K562 (cell line): Measurements from ENCODE around the gene RPS17. TPM values are rescaled to one million over a fixed set of nuclear protein-coding genes. Genes with fewer than 3 reads are reported as not detected.

Source experiments
- ATAC-seq: fragments of 200-7000 bp; cut with Tn5 transposase; 3 replicates; pipeline ENCODE4 v1.9.1; 2020; ENCODE audit warnings: moderate library complexity
- BruUV-seq: library from RNA; stranded (reverse); fragments of 400-500 nt; replicated peaks from 2 replicates; lab custom pipeline; 2021; lab: Mats Ljungman, UMichigan
- CTCF ChIA-PET: fragments of 300-600 bp; formaldehyde crosslinking; extraction: SDS; loops from one replicate; lab custom pipeline; 2021; ENCODE audit warnings: low intra/inter-chr PET ratio; lab: Yijun Ruan, JAX
- POLR2A ChIA-PET: fragments of 300-600, 350-650 bp; sonication (Branson Sonifier 250); formaldehyde crosslinking; extraction: SDS; loops from one replicate; lab custom pipeline; 2021; ENCODE audit warnings: antibody characterized with exemption, inconsistent platforms; lab: Yijun Ruan, JAX
- DNase-seq, 4 experiments: peaks; one replicate each; pipeline versions ENCODE4 v3.0.0 to v3.0.0-alpha.2; 2011 to 2018; ENCODE audit warnings: low spot score in 3 of 4, mixed read lengths in 3 of 4; ENCODE audit errors: extremely low read depth in 1 of 4
- FAIRE-seq: peaks from 2 replicates; lab custom pipeline; 2011; peaks lifted over from hg19 to GRCh38; lab: Jason Lieb, UNC
- H2AFZ ChIP-seq: 2 replicates; pipeline ENCODE4 v1.6.0; 2011; ENCODE audit warnings: low read depth, low read length, control low read depth, inconsistent platforms
- H3K27ac ChIP-seq: fragments of 200-600 bp; 3 replicates; pipeline ENCODE4 v1.8.0; 2011; ENCODE audit warnings: low read depth, mild to moderate bottlenecking, control low read depth, inconsistent platforms, low read length, moderate library complexity, mixed read lengths; ENCODE audit errors: extremely low read depth
- H3K27me3 ChIP-seq, 2 experiments: fragments of 300-600 bp in 1 of 2; 2 replicates in 1 of 2; 3 replicates in 1 of 2; pipeline versions ENCODE4 v1.6.0 to v1.8.0; 2011; ENCODE audit warnings: inconsistent platforms in 2 of 2, low read length in 2 of 2, mild to moderate bottlenecking in 1 of 2, mixed read lengths in 1 of 2, moderate library complexity in 1 of 2; ENCODE audit not compliant: control insufficient read depth in 2 of 2, insufficient read depth in 2 of 2
- H3K36me3 ChIP-seq: fragments of 300-600 bp; 3 replicates; pipeline ENCODE4 v1.8.0; 2011; ENCODE audit warnings: mild to moderate bottlenecking, low read length, inconsistent platforms; ENCODE audit not compliant: control insufficient read depth, insufficient read depth
- H3K4me1 ChIP-seq, 2 experiments: fragments of 200-600 bp in 1 of 2; replicated peaks in 1 of 2; 2 replicates in 1 of 2; 3 replicates in 1 of 2; pipeline versions ENCODE4 v1.5.1 to v1.8.0; 2011; ENCODE audit warnings: inconsistent platforms in 2 of 2, low read length in 2 of 2, mild to moderate bottlenecking in 1 of 2, mixed read lengths in 1 of 2, moderate library complexity in 1 of 2; ENCODE audit not compliant: control insufficient read depth in 2 of 2, insufficient read depth in 2 of 2
- H3K4me2 ChIP-seq: 2 replicates; pipeline ENCODE4 v1.6.1; 2011; ENCODE audit warnings: low read length, control low read depth, inconsistent platforms, mixed read lengths; ENCODE audit not compliant: insufficient read depth
- H3K4me3 ChIP-seq: fragments of 200-600 bp; sonication (generic), shearing (Covaris generic); 2 replicates; pipeline ENCODE4 v1.5.1; 2016; ENCODE audit warnings: control low read depth, inconsistent platforms
- H3K79me2 ChIP-seq: fragments of 200-600 bp; 3 replicates; pipeline ENCODE4 v1.8.0; 2011; ENCODE audit warnings: low read length, inconsistent platforms; ENCODE audit not compliant: control insufficient read depth, insufficient read depth
- H3K9ac ChIP-seq, 2 experiments: 2 replicates each; pipeline versions ENCODE4 v1.6.0 to v1.6.1; 2011; ENCODE audit warnings: low read depth in 2 of 2, low read length in 2 of 2, control low read depth in 1 of 2, inconsistent platforms in 1 of 2, mild to moderate bottlenecking in 1 of 2, mixed read lengths in 1 of 2; ENCODE audit not compliant: insufficient read depth in 1 of 2
- H3K9me1 ChIP-seq: one replicate; pipeline ENCODE4 v1.6.0; 2011; ENCODE audit warnings: inconsistent platforms, mild to moderate bottlenecking, low read length, moderate library complexity; ENCODE audit not compliant: control insufficient read depth, insufficient read depth
- H3K9me3 ChIP-seq: replicated peaks from 2 replicates; pipeline ENCODE4 v1.5.1; 2011; ENCODE audit warnings: low read depth, low read length, inconsistent platforms; ENCODE audit not compliant: control insufficient read depth, insufficient read depth
- H4K20me1 ChIP-seq: replicated peaks from 2 replicates; pipeline ENCODE4 v1.6.1; 2011; ENCODE audit warnings: low read length, inconsistent platforms, mixed read lengths; ENCODE audit not compliant: control insufficient read depth, insufficient read depth
- BCOR ChIP-seq: fragments of 450-650 bp; IDR thresholded peaks from 2 replicates; pipeline ENCODE4 v1.6.1; 2016
- BRD9 ChIP-seq: fragments of 450-650 bp; IDR thresholded peaks from 2 replicates; pipeline ENCODE4 v1.6.1; 2018; ENCODE audit warnings: low read depth; ENCODE audit not compliant: partially characterized antibody
- CAMTA2 ChIP-seq: fragments of 250-450 bp; sonication (Bioruptor Pico); conservative IDR thresholded peaks from 2 replicates; pipeline ENCODE4 v1.5.1; 2022
- COPS2 ChIP-seq: fragments of 450-650 bp; conservative IDR thresholded peaks from 2 replicates; pipeline ENCODE4 v1.6.1; 2016; ENCODE audit warnings: mild to moderate bottlenecking, moderate library complexity
- NFATC3 ChIP-seq: fragments of 450-650 bp; IDR thresholded peaks from 2 replicates; pipeline ENCODE4 v1.6.1; 2017; ENCODE audit warnings: mild to moderate bottlenecking
- NONO ChIP-seq, 2 experiments: fragments of 200-400 bp in 1 of 2; fragments of 450-650 bp in 1 of 2; formaldehyde crosslinking in 1 of 2; IDR thresholded peaks; 2 replicates each; pipeline ENCODE4 v1.6.1; 2017; ENCODE audit warnings: low read depth in 2 of 2, mild to moderate bottlenecking in 2 of 2, moderate library complexity in 2 of 2, low read length in 1 of 2
- SMAD1 ChIP-seq: fragments of 150-350 bp; IDR thresholded peaks from 2 replicates; pipeline ENCODE4 v1.6.1; 2014; ENCODE audit warnings: low read length, low read depth; ENCODE audit not compliant: partially characterized antibody
- SMARCC2 ChIP-seq: fragments of 450-650 bp; IDR thresholded peaks from 2 replicates; pipeline ENCODE4 v1.6.1; 2017; ENCODE audit warnings: antibody characterized with exemption, moderate library complexity, mild to moderate bottlenecking, low read depth
- SREBF2 ChIP-seq: sonication (generic); formaldehyde crosslinking; IDR thresholded peaks from 2 replicates; pipeline ENCODE4 v1.4.0; 2020; ENCODE audit warnings: mild to moderate bottlenecking, missing genetic modification reagents
- ZNF507 ChIP-seq: conservative IDR thresholded peaks from 2 replicates; pipeline ENCODE4 v1.6.1; 2017; ENCODE audit warnings: missing genetic modification characterization, missing compliant biosample characterization
- ZNF76 ChIP-seq: fragments of 250-450 bp; sonication (Bioruptor Pico); IDR thresholded peaks from 2 replicates; pipeline ENCODE4 v1.4.0; 2020; ENCODE audit warnings: mild to moderate bottlenecking, moderate library complexity, borderline replicate concordance
- WGBS: fragments of 100-300 bp; shearing (Covaris generic); methylation state at CpG from one replicate; pipeline ENCODE4 v1.1.6; 2016; ENCODE audit warnings: low coverage, mixed read lengths; ENCODE audit not compliant: insufficient coverage; ENCODE audit errors: missing lambda C conversion rate; 5-methylcytosine and 5-hydroxymethylcytosine counted together
- in situ Hi-C: fragments of 300-500 bp; cut with MboI; formaldehyde crosslinking; loops from 4 replicates; pipeline ENCODE4 v1.15.0; 2018; ENCODE audit warnings: inconsistent platforms, mixed read lengths
- intact Hi-C: fragments of 100-400 bp; cut with micrococcal nuclease; formaldehyde crosslinking; loops from 2 replicates; pipeline ENCODE4 v1.14.2; 2022
- polyA plus RNA-seq, 8 experiments: library from polyadenylated mRNA; depleted of rRNA in 4 of 8; stranded (reverse) in 5 of 8; unstranded in 3 of 8; fragments of >200 nt; fragmentation: Nextera tagmentation in 2 of 8; fragmentation: Illumina TruSeq in 1 of 8; extraction: Ambion mirVana in 2 of 8; extraction: Trizol in 1 of 8; gene quantifications; 2 replicates each; pipeline versions ENCODE4 v1.2.1 to v1.2.3, GENCODE V29; 2011 to 2014; ENCODE audit warnings: inconsistent platforms in 1 of 8, missing spikeins in 1 of 8
- total RNA-seq, 7 experiments: library from RNA; depleted of rRNA in 6 of 7; stranded (reverse); fragments of >200 nt in 6 of 7; fragmentation: Illumina TruSeq in 2 of 7; extraction: Trizol in 2 of 7; gene quantifications; 2 replicates each; pipeline versions ENCODE4 v1.2.1 to v1.2.3, GENCODE V29; 2011 to 2021; ENCODE audit warnings: low replicate concordance in 1 of 7
- TF ChIP-seq, protein P1 (sequence below): IDR thresholded peaks from 2 replicates; pipeline ENCODE4 v1.6.1; 2014; ENCODE audit warnings: antibody characterized with exemption

RPS17 gene
- total and polyA plus RNA-seq, 9 of the 15 experiments (the other 6 are each of a cell fraction or from before 2014, with no cell fraction given): 1,988 to 6,515 (median 5,229) TPM

DNA sequence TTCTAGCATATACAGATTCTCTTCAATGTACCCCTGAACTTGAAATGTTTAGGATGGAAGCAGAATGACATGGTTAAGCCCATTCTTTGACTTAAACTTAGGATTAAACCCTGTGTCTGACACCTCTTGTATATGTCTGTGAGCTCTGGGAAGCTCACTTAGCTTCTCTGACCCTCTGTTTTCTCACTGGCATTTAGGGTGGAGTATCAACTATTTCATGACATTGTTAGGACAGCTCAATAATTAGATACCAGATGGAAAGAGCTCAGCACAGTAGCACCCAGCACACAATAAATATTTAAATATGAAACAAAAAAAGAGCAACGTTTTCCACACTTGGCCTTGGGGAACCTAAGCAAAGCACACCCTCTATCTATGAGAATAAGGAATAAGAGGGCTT lies 18.2 kb upstream of the RPS17 start:
- no peak overlapping the region for H3K9ac ChIP-seq
- CTCF ChIA-PET: no interaction called here
- DNase-seq (no peak), FAIRE-seq (no peak)
- H3K79me2 ChIP-seq: no peaks in the 10 kb centered on the region
- H3K9me3 ChIP-seq: no peaks in the 10 kb centered on the region
- H3K27ac ChIP-seq: no peak overlapping the region
- H3K36me3 ChIP-seq: peaks cover 55% of the 10 kb centered on the region
- H3K4me1 ChIP-seq: no peaks in the 10 kb centered on the region
- TF ChIP-seq NONO (IDR thresholded peaks at IDR 0.05; ENCODE audit: low read depth in 2 of 2, low read length in 1 of 2) (no peak), ZNF507 (tag) (no peak), CAMTA2 (CRISPR knock-in tag) (no peak), BRD9 (no peak)
- TF ChIP-seq, all 486 proteins: peak for 0
- H3K27me3 ChIP-seq: no peaks in the 10 kb centered on the region
- no peaks in the 10 kb centered on the region for H3K9me1 ChIP-seq
- POLR2A ChIA-PET: interaction anchor here (12.0 kb wide), 1 partner anchor 18 kb away, joined by 95 read pairs; the partner anchor contains the start of gene RPS17
- H3K4me2 ChIP-seq: no peak overlapping the region
- WGBS: 4% methylated on average over 1 of the region's 1 CpG
- no peak for ATAC-seq
- intact Hi-C loops (no loop called here), in situ Hi-C loops (no loop called here)
- H4K20me1 ChIP-seq: no peaks in the 10 kb centered on the region; the same call in 1 of the 2 replicates
- H3K4me3 ChIP-seq: no peak overlapping the region
- BruUV-seq: no TSS peak
- H2AFZ ChIP-seq: no peak overlapping the region

DNA sequence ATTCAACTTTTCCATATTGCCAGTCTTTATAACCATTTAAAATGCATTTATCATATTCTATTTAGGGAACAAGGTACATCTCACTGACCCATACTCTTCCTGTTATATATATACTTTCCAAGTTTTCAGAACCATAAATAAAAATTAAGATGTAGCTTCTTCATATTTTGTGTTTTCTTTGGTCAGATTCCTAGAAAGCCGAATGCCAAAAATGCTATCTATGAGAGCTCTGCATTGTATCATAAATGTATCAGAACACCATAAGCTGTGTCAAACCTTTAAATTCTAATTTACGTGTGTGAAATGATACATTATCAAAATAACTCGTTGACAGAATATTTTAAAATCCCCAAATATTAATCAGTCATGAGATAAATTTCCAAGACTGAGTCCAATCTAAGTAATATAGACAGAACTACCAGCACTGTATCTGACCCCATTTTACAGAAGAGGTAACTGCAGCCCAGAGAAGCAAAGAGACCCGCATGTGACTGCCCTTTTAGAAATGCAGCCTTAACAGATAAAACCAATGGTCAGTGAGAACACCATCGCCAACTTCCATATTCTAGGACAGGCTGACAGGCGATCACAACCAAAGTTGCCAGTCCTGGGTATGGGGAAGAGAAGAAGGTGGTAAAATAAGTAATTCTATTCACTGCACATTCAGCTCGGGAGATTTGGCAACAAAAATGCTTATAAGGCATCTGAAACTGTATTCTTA lies 16.2 kb upstream of the RPS17 start:
- POLR2A ChIA-PET: interaction anchor here (0.6 to 12.0 kb wide), 3 partner anchors 16 to 120 kb away, joined by 3 to 95 read pairs (median 3); partner anchors contain the start of gene RPS17
- no peak overlapping the region for H3K4me3 ChIP-seq
- 71% methylated on average over 7 of the region's 7 CpGs for WGBS
- no peaks in the 10 kb centered on the region for H3K27me3 ChIP-seq
- H3K9ac ChIP-seq: no peak overlapping the region
- intact Hi-C loops (no loop called here), in situ Hi-C loops (no loop called here)
- no peaks in the 10 kb centered on the region; the same call in 1 of the 2 replicates for H4K20me1 ChIP-seq
- H3K4me2 ChIP-seq: no peak overlapping the region
- peaks cover 71% of the 10 kb centered on the region for H3K36me3 ChIP-seq
- no peaks in the 10 kb centered on the region; a peak in 1 of 5 replicates for H3K4me1 ChIP-seq
- no peak for DNase-seq
- H2AFZ ChIP-seq: no peak overlapping the region
- CTCF ChIA-PET: no interaction called here
- FAIRE-seq: no peak
- H3K79me2 ChIP-seq: no peaks in the 10 kb centered on the region
- no peaks in the 10 kb centered on the region for H3K9me3 ChIP-seq
- no TSS peak for BruUV-seq
- TF ChIP-seq BCOR (no peak), NFATC3 (no peak), SMARCC2 (no peak), SREBF2 (CRISPR knock-in tag) (no peak), SMAD1 (no peak), ZNF76 (CRISPR knock-in tag) (no peak), COPS2 (no peak)
- TF ChIP-seq, protein P1, sequence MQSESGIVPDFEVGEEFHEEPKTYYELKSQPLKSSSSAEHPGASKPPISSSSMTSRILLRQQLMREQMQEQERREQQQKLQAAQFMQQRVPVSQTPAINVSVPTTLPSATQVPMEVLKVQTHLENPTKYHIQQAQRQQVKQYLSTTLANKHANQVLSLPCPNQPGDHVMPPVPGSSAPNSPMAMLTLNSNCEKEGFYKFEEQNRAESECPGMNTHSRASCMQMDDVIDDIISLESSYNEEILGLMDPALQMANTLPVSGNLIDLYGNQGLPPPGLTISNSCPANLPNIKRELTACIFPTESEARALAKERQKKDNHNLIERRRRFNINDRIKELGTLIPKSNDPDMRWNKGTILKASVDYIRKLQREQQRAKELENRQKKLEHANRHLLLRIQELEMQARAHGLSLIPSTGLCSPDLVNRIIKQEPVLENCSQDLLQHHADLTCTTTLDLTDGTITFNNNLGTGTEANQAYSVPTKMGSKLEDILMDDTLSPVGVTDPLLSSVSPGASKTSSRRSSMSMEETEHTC: no peak
- no peak for ATAC-seq
- no peaks in the 10 kb centered on the region for H3K9me1 ChIP-seq
- no peak overlapping the region for H3K27ac ChIP-seq
